ENCODE results near the gene PRG3. TPM values are rescaled to one million over a fixed set of nuclear protein-coding genes. Genes with fewer than 3 reads are reported as not detected.

PRG3 gene
- total and polyA plus RNA-seq, 3 experiments from 2014 or later: not detected

- no peak for DNase-seq
- Mint-ChIP-seq H3K36me3 (no peaks in the 10 kb centered on the region), H3K9me3 (no peaks in the 10 kb centered on the region), H3K27me3 (no peaks in the 10 kb centered on the region), H3K27ac (no peak overlapping the region), H3K4me1 (no peaks in the 10 kb centered on the region), H3K4me3 (no peak overlapping the region)
- Histone ChIP-seq H3K36me3 (ENCODE audit: insufficient read depth, low read length) (no peaks in the 10 kb centered on the region), H3K9me3 (ENCODE audit: low read length) (no peaks in the 10 kb centered on the region), H3K27me3 (ENCODE audit: insufficient read depth, low read length, poor library complexity, severe bottlenecking) (no peaks in the 10 kb centered on the region), H3K4me3 (ENCODE audit: low read length) (no peak overlapping the region), H3K27ac (ENCODE audit: low read depth, low read length) (no peak overlapping the region), H3K4me1 (ENCODE audit: insufficient read depth, low read length) (no peaks in the 10 kb centered on the region)
- POLR2A ChIA-PET: no interaction called here
- CTCF ChIA-PET: interaction anchor here (1.6 kb wide), 1 partner anchor 59 kb away, joined by 4 read pairs; no protein-coding TSS in a partner anchor
Measured at GRCh38 chr11:57399221-57399620, 18.3 kb upstream of the PRG3 start.

DNA sequence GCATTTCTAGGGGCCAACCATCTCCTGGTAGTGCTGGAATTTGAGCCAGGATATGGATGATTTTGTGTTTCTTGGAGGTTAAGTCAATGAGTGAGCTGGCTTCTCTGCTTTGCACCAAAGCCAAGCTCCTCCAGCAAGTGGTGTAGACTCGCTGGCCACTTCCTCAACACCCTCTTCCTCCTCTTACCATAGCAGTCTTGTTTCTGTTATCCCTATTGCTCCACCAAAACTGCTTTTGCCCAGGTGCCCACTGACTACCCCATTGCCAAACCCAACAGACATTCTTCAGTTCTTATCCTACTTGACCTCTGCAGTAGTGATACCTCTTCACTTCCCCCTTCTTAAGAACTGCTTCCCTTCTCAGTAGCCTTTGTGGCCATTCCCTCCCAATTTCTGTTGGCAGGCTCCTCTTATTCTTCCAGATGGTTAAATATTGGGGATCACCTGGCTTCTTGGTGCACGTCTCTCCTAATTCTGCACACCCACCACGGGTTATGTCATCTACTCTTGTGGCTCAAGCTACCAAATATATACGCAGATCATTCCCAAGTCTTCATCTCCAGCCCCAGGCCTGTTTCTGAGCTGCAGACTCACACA, 16.5 kb upstream of the PRG3 start:
- Mint-ChIP-seq H3K4me3 (no peak overlapping the region), H3K4me1 (no peaks in the 10 kb centered on the region), H3K9me3 (no peaks in the 10 kb centered on the region), H3K27ac (no peak overlapping the region), H3K27me3 (no peaks in the 10 kb centered on the region), H3K36me3 (no peaks in the 10 kb centered on the region)
- ChIA-PET CTCF (no interaction called here), POLR2A (no interaction called here)
- no peak for DNase-seq
- Histone ChIP-seq H3K36me3 (ENCODE audit: insufficient read depth, low read length) (no peaks in the 10 kb centered on the region), H3K4me3 (ENCODE audit: low read length) (no peak overlapping the region), H3K9me3 (ENCODE audit: low read length) (no peaks in the 10 kb centered on the region), H3K27me3 (ENCODE audit: insufficient read depth, low read length, poor library complexity, severe bottlenecking) (no peaks in the 10 kb centered on the region), H3K4me1 (ENCODE audit: insufficient read depth, low read length) (no peaks in the 10 kb centered on the region), H3K27ac (ENCODE audit: low read depth, low read length) (no peak overlapping the region)

DNA sequence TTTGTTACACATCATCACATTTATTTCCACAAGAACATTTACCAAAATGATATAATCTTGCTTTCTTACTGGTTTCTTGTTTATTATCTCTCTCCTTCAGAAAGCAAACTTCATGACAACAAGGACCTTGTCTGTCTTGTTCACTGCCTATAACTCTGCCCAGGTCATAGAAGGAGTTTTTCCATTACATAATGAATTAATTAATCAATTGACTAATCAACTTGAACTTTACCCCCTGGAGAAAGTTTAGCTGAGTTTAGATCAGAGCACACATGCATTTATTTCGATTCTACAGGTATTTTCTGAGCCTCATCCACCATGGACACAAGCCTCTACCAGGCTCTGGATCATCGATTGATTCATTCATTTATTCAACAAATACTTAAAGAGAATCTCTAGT, 15.8 kb upstream of the PRG3 start:
- H3K9me3 Mint-ChIP-seq: no peaks in the 10 kb centered on the region
- no peak overlapping the region for H3K4me3 Mint-ChIP-seq
- no peaks in the 10 kb centered on the region for H3K36me3 Mint-ChIP-seq
- H3K4me1 Mint-ChIP-seq: no peaks in the 10 kb centered on the region
- CTCF ChIA-PET: no interaction called here
- H3K27me3 Mint-ChIP-seq: no peaks in the 10 kb centered on the region
- POLR2A ChIA-PET: no interaction called here
- H3K9me3 ChIP-seq (ENCODE audit: low read length): no peaks in the 10 kb centered on the region
- H3K36me3 ChIP-seq (ENCODE audit: insufficient read depth, low read length): no peaks in the 10 kb centered on the region
- H3K27me3 ChIP-seq (ENCODE audit: insufficient read depth, low read length, poor library complexity, severe bottlenecking): no peaks in the 10 kb centered on the region
- no peak overlapping the region for H3K27ac ChIP-seq (ENCODE audit: low read depth, low read length)
- no peak for DNase-seq
- no peaks in the 10 kb centered on the region for H3K4me1 ChIP-seq (ENCODE audit: insufficient read depth, low read length)
- H3K4me3 ChIP-seq (ENCODE audit: low read length): no peak overlapping the region
- no peak overlapping the region for H3K27ac Mint-ChIP-seq

GRCh38 chr11:57395905-57396623, 15.1 kb upstream of the PRG3 start:
- no peaks in the 10 kb centered on the region for H3K9me3 ChIP-seq (ENCODE audit: low read length)
- H3K9me3 Mint-ChIP-seq: no peaks in the 10 kb centered on the region
- no peaks in the 10 kb centered on the region for H3K36me3 ChIP-seq (ENCODE audit: insufficient read depth, low read length)
- H3K4me1 ChIP-seq (ENCODE audit: insufficient read depth, low read length): no peaks in the 10 kb centered on the region
- ChIA-PET CTCF (no interaction called here), POLR2A (no interaction called here)
- H3K27me3 ChIP-seq (ENCODE audit: insufficient read depth, low read length, poor library complexity, severe bottlenecking): no peaks in the 10 kb centered on the region
- H3K27me3 Mint-ChIP-seq: no peaks in the 10 kb centered on the region
- no peak overlapping the region for H3K4me3 ChIP-seq (ENCODE audit: low read length)
- no peak for DNase-seq
- H3K36me3 Mint-ChIP-seq: no peaks in the 10 kb centered on the region
- H3K27ac ChIP-seq (ENCODE audit: low read depth, low read length): no peak overlapping the region
- no peaks in the 10 kb centered on the region for H3K4me1 Mint-ChIP-seq
- no peak overlapping the region for H3K27ac Mint-ChIP-seq
- H3K4me3 Mint-ChIP-seq: no peak overlapping the region

- Histone ChIP-seq H3K9me3 (ENCODE audit: low read length) (no peaks in the 10 kb centered on the region), H3K27me3 (ENCODE audit: insufficient read depth, low read length, poor library complexity, severe bottlenecking) (no peaks in the 10 kb centered on the region), H3K4me3 (ENCODE audit: low read length) (no peak overlapping the region), H3K36me3 (ENCODE audit: insufficient read depth, low read length) (no peaks in the 10 kb centered on the region), H3K4me1 (ENCODE audit: insufficient read depth, low read length) (no peaks in the 10 kb centered on the region), H3K27ac (ENCODE audit: low read depth, low read length) (no peak overlapping the region)
- Mint-ChIP-seq H3K36me3 (no peaks in the 10 kb centered on the region), H3K4me3 (no peak overlapping the region), H3K27me3 (no peaks in the 10 kb centered on the region), H3K4me1 (no peaks in the 10 kb centered on the region), H3K27ac (no peak overlapping the region), H3K9me3 (no peaks in the 10 kb centered on the region)
- ChIA-PET CTCF (no interaction called here), POLR2A (no interaction called here)
- no peak for DNase-seq
Measured at GRCh38 chr11:57394203-57394965, 13.4 kb upstream of the PRG3 start.

DNA sequence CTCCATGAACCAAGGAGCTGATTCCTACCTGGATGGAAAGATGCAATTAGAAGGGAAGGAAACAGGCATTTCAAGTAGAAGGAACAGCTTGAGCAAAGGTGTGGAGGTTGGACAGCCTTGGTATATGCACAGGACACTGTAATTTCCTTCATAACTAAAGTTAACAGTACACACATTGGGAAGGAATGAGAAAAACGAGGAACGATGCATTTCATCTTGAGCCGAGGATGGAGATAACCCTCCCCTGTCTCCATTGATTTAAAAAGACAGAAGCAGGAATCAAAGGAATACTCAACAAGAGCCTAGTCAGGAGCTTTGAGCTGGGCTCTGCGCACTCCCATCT, 11.8 kb upstream of the PRG3 start:
- Histone ChIP-seq H3K9me3 (ENCODE audit: low read length) (no peaks in the 10 kb centered on the region), H3K4me1 (ENCODE audit: insufficient read depth, low read length) (no peaks in the 10 kb centered on the region), H3K4me3 (ENCODE audit: low read length) (no peak overlapping the region), H3K27ac (ENCODE audit: low read depth, low read length) (no peak overlapping the region), H3K36me3 (ENCODE audit: insufficient read depth, low read length) (no peaks in the 10 kb centered on the region), H3K27me3 (ENCODE audit: insufficient read depth, low read length, poor library complexity, severe bottlenecking) (no peaks in the 10 kb centered on the region)
- DNase-seq: no peak
- H3K9me3 Mint-ChIP-seq: no peaks in the 10 kb centered on the region
- ChIA-PET CTCF (interaction anchor here (0.6 kb wide), 1 partner anchor 47 kb away, joined by 3 read pairs; no protein-coding TSS in a partner anchor), POLR2A (no interaction called here)
- H3K27me3 Mint-ChIP-seq: no peaks in the 10 kb centered on the region
- no peak overlapping the region for H3K4me3 Mint-ChIP-seq
- no peaks in the 10 kb centered on the region for H3K36me3 Mint-ChIP-seq
- no peaks in the 10 kb centered on the region for H3K4me1 Mint-ChIP-seq
- H3K27ac Mint-ChIP-seq: no peak overlapping the region

DNA sequence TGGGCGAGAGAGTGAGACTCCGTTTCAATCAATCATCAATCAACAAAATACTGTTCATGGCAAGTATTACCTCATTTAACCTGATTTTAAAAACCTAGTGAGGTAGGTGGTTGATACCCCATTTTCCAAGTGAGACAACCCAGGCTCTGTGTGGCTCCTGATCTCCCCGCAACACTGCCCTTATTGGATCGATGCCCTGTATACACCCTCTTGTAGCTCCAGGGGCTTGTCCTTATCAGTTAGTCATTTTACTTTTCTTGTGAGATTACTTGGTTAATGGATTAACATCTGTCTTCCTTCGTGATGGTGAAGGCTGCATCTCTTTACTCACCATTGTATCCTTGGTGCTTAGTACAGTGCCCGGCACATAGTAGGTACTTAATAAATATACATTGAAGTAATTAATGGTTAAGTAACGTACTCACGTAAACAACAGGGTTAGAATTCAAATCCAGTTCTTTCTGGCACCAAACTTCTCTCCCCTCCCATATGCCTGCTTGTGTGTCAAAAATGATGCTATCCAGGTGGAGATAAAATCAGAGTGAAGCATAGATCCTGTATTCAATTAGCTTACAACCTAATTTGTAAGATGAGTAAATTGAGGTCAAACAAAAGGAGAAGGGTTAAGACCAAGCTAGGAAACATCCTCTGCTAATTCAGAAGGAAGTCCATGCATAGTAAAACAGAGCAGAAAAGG, 11.3 kb upstream of the PRG3 start:
- Histone ChIP-seq H3K27me3 (ENCODE audit: insufficient read depth, low read length, poor library complexity, severe bottlenecking) (no peaks in the 10 kb centered on the region), H3K4me1 (ENCODE audit: insufficient read depth, low read length) (no peaks in the 10 kb centered on the region), H3K27ac (ENCODE audit: low read depth, low read length) (no peak overlapping the region), H3K36me3 (ENCODE audit: insufficient read depth, low read length) (no peaks in the 10 kb centered on the region), H3K9me3 (ENCODE audit: low read length) (no peaks in the 10 kb centered on the region), H3K4me3 (ENCODE audit: low read length) (no peak overlapping the region)
- H3K27ac Mint-ChIP-seq: no peak overlapping the region
- no peaks in the 10 kb centered on the region for H3K27me3 Mint-ChIP-seq
- POLR2A ChIA-PET: no interaction called here
- no peaks in the 10 kb centered on the region for H3K36me3 Mint-ChIP-seq
- CTCF ChIA-PET: no interaction called here
- H3K4me1 Mint-ChIP-seq: no peaks in the 10 kb centered on the region
- no peak overlapping the region for H3K4me3 Mint-ChIP-seq
- DNase-seq: no peak
- H3K9me3 Mint-ChIP-seq: no peaks in the 10 kb centered on the region

DNA sequence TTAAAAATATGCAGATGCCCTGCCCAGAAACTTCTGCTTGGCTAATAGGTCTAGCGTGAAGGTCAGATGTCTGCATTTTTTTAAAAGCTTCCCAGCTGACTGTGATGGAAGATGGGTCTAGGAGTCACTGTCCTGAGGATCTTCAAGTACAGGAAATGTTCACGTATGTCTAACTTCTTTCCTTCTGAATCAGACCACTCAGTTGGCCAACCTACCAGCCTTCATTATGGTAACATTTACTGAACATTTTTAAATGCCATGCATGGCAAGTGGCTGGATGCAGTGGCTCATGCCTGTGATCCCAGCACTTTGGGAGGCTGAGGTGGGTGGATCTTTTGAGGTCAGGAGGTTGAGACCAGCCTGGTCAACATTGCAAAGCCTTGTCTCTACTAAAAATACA, 10.6 kb upstream of the PRG3 start:
- Histone ChIP-seq H3K36me3 (ENCODE audit: insufficient read depth, low read length) (no peaks in the 10 kb centered on the region), H3K27me3 (ENCODE audit: insufficient read depth, low read length, poor library complexity, severe bottlenecking) (no peaks in the 10 kb centered on the region), H3K4me3 (ENCODE audit: low read length) (no peak overlapping the region), H3K4me1 (ENCODE audit: insufficient read depth, low read length) (no peaks in the 10 kb centered on the region), H3K9me3 (ENCODE audit: low read length) (no peaks in the 10 kb centered on the region), H3K27ac (ENCODE audit: low read depth, low read length) (no peak overlapping the region)
- POLR2A ChIA-PET: no interaction called here
- no peaks in the 10 kb centered on the region for H3K9me3 Mint-ChIP-seq
- CTCF ChIA-PET: no interaction called here
- H3K36me3 Mint-ChIP-seq: peaks cover 0 to 1% (median 0%) of the 10 kb centered on the region in 3 donors
- H3K27me3 Mint-ChIP-seq: no peaks in the 10 kb centered on the region
- H3K27ac Mint-ChIP-seq: peak overlapping the region in 1 of 8 donors; percentile 44
- no peaks in the 10 kb centered on the region for H3K4me1 Mint-ChIP-seq
- H3K4me3 Mint-ChIP-seq: no peak overlapping the region
- no peak for DNase-seq
